H7 (cell line): ENCODE data around the gene ABHD8. TPM values are rescaled to one million over a fixed set of nuclear protein-coding genes. Genes with fewer than 3 reads are reported as not detected.
"Not testable (repeated sequence)": the region's sequence is repeated elsewhere in the genome, so short reads cannot be mapped to it uniquely, and the experiment has no call there.

Experiments
- DNase-seq: peaks from one replicate; pipeline ENCODE4 v3.0.0; 2012
- H3K27me3 ChIP-seq: 2 replicates; pipeline ENCODE4 v1.6.0; 2011; ENCODE audit warnings: mild to moderate bottlenecking, low read length; ENCODE audit not compliant: control insufficient read depth, insufficient read depth
- H3K36me3 ChIP-seq: replicated peaks from 2 replicates; pipeline ENCODE4 v1.5.1; 2011; ENCODE audit warnings: low read length; ENCODE audit not compliant: control insufficient read depth, insufficient read depth
- H3K4me3 ChIP-seq: 2 replicates; pipeline ENCODE4 v1.5.1; 2011; ENCODE audit warnings: low read depth, mild to moderate bottlenecking, control low read depth, low read length, moderate library complexity; ENCODE audit not compliant: insufficient read depth
- total RNA-seq: library from RNA; depleted of rRNA; stranded (reverse); fragments of >200 nt; shearing (Covaris generic); gene quantifications from 2 replicates; pipeline ENCODE4 v1.2.3, GENCODE V29; 2014

ABHD8 gene
- total RNA-seq, 1 experiment from 2014 or later, result 15.1 TPM

- no peak overlapping the region for H3K4me3 ChIP-seq
- peaks cover 17% of the 10 kb centered on the region for H3K36me3 ChIP-seq
- DNase-seq, result no peak
- H3K27me3 ChIP-seq, result peaks cover 6% of the 10 kb centered on the region; the same call in 1 of the 2 replicates
These were observed 19.7 kb downstream of the ABHD8 start for GRCh38 chr19:17283504-17283996.

GRCh38 chr19:17282488-17283125, 20.6 kb downstream of the ABHD8 start:
- peaks cover 6% of the 10 kb centered on the region; the same call in 1 of the 2 replicates for H3K27me3 ChIP-seq
- peaks cover 17% of the 10 kb centered on the region for H3K36me3 ChIP-seq
- H3K4me3 ChIP-seq, result peak overlapping the region; percentile 68
- DNase-seq, result peak; percentile 97

GRCh38 chr19:17281391-17282304, 21.6 kb downstream of the ABHD8 start, which contains the start of gene ANKLE1:
TSS of gene ANKLE1 (plus strand) at chr19:17281901. CDS start at chr19:17281921, 20 bp downstream.
- Histone ChIP-seq H3K27me3 (peaks cover 6% of the 10 kb centered on the region; the same call in 1 of the 2 replicates), H3K4me3 (peak within 1 kb of the TSS; percentile 68), H3K36me3 (peaks cover 21% of the 10 kb centered on the region)
- peak; percentile 91 for DNase-seq

GRCh38 chr19:17279436-17279835, 23.8 kb downstream of the ABHD8 start:
- H3K4me3 ChIP-seq, result no peak overlapping the region
- H3K27me3 ChIP-seq, result peaks cover 6% of the 10 kb centered on the region; the same call in 1 of the 2 replicates
- DNase-seq, result no peak
- H3K36me3 ChIP-seq, result peaks cover 24% of the 10 kb centered on the region

- no peak overlapping the region for H3K4me3 ChIP-seq
- peaks cover 26% of the 10 kb centered on the region for H3K36me3 ChIP-seq
- no peaks in the 10 kb centered on the region for H3K27me3 ChIP-seq
- no peak for DNase-seq
These were observed 27.6 kb downstream of the ABHD8 start for GRCh38 chr19:17275441-17276175.

GRCh38 chr19:17274892-17275291, 28.3 kb downstream of the ABHD8 start:
- not testable (repeated sequence) for DNase-seq, H3K27me3 ChIP-seq, H3K4me3 ChIP-seq
- peaks cover 30% of the 10 kb centered on the region for H3K36me3 ChIP-seq

- Histone ChIP-seq H3K4me3 (no peak overlapping the region), H3K36me3 (peaks cover 15% of the 10 kb centered on the region), H3K27me3 (no peaks in the 10 kb centered on the region)
- DNase-seq, result no peak
These were observed 34.5 kb downstream of the ABHD8 start for GRCh38 chr19:17268754-17269153.

GRCh38 chr19:17266975-17267788, 36.0 kb downstream of the ABHD8 start, which contains the start of gene BABAM1:
TSS of gene BABAM1 (plus strand) at chr19:17267443. CDS start at chr19:17268807, 1,364 bp downstream.
- no peaks in the 10 kb centered on the region for H3K27me3 ChIP-seq
- H3K36me3 ChIP-seq, result peaks cover 12% of the 10 kb centered on the region
- DNase-seq, result peak; percentile 99
- H3K4me3 ChIP-seq, result peak within 1 kb of the TSS; percentile 60

- Histone ChIP-seq H3K27me3 (no peaks in the 10 kb centered on the region), H3K36me3 (peaks cover 11% of the 10 kb centered on the region), H3K4me3 (no peak overlapping the region)
- DNase-seq, result no peak
These were observed 36.6 kb downstream of the ABHD8 start for GRCh38 chr19:17266589-17266974.

- no peak overlapping the region for H3K4me3 ChIP-seq
- H3K27me3 ChIP-seq, result no peaks in the 10 kb centered on the region
- peaks cover 5% of the 10 kb centered on the region for H3K36me3 ChIP-seq
- no peak for DNase-seq
These were observed 37.2 kb downstream of the ABHD8 start for GRCh38 chr19:17266026-17266425.

GRCh38 chr19:17264641-17264979, 38.6 kb downstream of the ABHD8 start, which contains the start of gene USHBP1:
TSS of gene USHBP1 (minus strand) at chr19:17264745. CDS start at chr19:17264299, 446 bp downstream.
- 0 out of 2 replicates have a peak within 1 kb of the TSS, but pooled peaks have one; percentile 1 for H3K4me3 ChIP-seq
- DNase-seq, result peak; percentile 94
- H3K36me3 ChIP-seq, result peaks cover 2% of the 10 kb centered on the region
- H3K27me3 ChIP-seq, result no peaks in the 10 kb centered on the region

- Histone ChIP-seq H3K36me3 (peaks cover 2% of the 10 kb centered on the region), H3K27me3 (no peaks in the 10 kb centered on the region), H3K4me3 (0 out of 2 replicates have a peak overlapping the region, but pooled peaks have one; percentile 1)
- DNase-seq, result peak; percentile 52
These were observed 39.2 kb downstream of the ABHD8 start for GRCh38 chr19:17263712-17264640.
